Muscle of leg (tissue), 11 donors: Measurements from ENCODE around the gene PRIMA1. TPM values are rescaled to one million over a fixed set of nuclear protein-coding genes. Genes with fewer than 3 reads are reported as not detected.

Source experiments
- DNase-seq: peaks from one replicate; pipeline ENCODE4 v3.0.0; 2013
- H3K27ac ChIP-seq: one replicate; pipeline ENCODE4 v1.5.1; 2013; ENCODE audit warnings: mild to moderate bottlenecking, low read length, control low read depth
- H3K27me3 ChIP-seq: one replicate; pipeline ENCODE4 v1.6.1; 2013; ENCODE audit warnings: low read length; ENCODE audit not compliant: control insufficient read depth, insufficient read depth
- H3K36me3 ChIP-seq: one replicate; pipeline ENCODE4 v1.6.1; 2013; ENCODE audit warnings: low read length; ENCODE audit not compliant: control insufficient read depth, insufficient read depth
- H3K4me1 ChIP-seq: one replicate; pipeline ENCODE4 v1.6.1; 2013; ENCODE audit warnings: low read length; ENCODE audit not compliant: control insufficient read depth, insufficient read depth
- H3K4me3 ChIP-seq: one replicate; pipeline ENCODE4 v1.5.1; 2013; ENCODE audit warnings: low read length, control low read depth
- H3K9me3 ChIP-seq: replicated peaks from 2 replicates; pipeline ENCODE4 v1.6.1; 2013; ENCODE audit warnings: low read depth, low read length; ENCODE audit not compliant: control insufficient read depth
- WGBS: methylation state at CpG from one replicate; pipeline ENCODE4 v1.1.5; 2013; ENCODE audit warnings: missing lambda C conversion rate; ENCODE audit not compliant: insufficient coverage; 5-methylcytosine and 5-hydroxymethylcytosine counted together
- polyA plus RNA-seq, 8 donors: library from polyadenylated mRNA; unstranded; fragments of 120-200 nt; gene quantifications; one replicate each; pipeline versions ENCODE4 v1.2.1 to v1.2.3, GENCODE V29; 2013; ENCODE audit warnings: inconsistent platforms in 1 of 8, low replicate concordance in 1 of 8; ENCODE audit not compliant: insufficient read length in 8 of 8, insufficient read depth in 1 of 8
- total RNA-seq: library from RNA; stranded (reverse); fragments of 120-200 nt; gene quantifications from one replicate; pipeline ENCODE4 v1.2.4, GENCODE V29; 2013

PRIMA1 gene
- total and polyA plus RNA-seq, 9 donors = 0.75 to 4.6 (median 3.2) TPM

- DNase-seq = peak; percentile 20
- Histone ChIP-seq H3K4me1 (peaks cover 18% of the 10 kb centered on the region), H3K4me3 (no peak overlapping the region), H3K27me3 (peaks cover 33% of the 10 kb centered on the region), H3K27ac (no peak overlapping the region), H3K36me3 (no peaks in the 10 kb centered on the region), H3K9me3 (no peaks in the 10 kb centered on the region)
- 19% methylated on average over 3 of the region's 4 CpGs for WGBS
Observed at GRCh38 chr14:93785423-93785822, 2.9 kb downstream of the PRIMA1 start.

GRCh38 chr14:93784878-93785277 is 3.4 kb downstream of the PRIMA1 start:
- Histone ChIP-seq H3K27ac (no peak overlapping the region), H3K9me3 (no peaks in the 10 kb centered on the region), H3K36me3 (no peaks in the 10 kb centered on the region), H3K4me3 (no peak overlapping the region), H3K27me3 (peaks cover 29% of the 10 kb centered on the region), H3K4me1 (peaks cover 18% of the 10 kb centered on the region)
- WGBS = no CpG with 5 or more reads among the region's 3 CpGs
- no peak for DNase-seq

DNA sequence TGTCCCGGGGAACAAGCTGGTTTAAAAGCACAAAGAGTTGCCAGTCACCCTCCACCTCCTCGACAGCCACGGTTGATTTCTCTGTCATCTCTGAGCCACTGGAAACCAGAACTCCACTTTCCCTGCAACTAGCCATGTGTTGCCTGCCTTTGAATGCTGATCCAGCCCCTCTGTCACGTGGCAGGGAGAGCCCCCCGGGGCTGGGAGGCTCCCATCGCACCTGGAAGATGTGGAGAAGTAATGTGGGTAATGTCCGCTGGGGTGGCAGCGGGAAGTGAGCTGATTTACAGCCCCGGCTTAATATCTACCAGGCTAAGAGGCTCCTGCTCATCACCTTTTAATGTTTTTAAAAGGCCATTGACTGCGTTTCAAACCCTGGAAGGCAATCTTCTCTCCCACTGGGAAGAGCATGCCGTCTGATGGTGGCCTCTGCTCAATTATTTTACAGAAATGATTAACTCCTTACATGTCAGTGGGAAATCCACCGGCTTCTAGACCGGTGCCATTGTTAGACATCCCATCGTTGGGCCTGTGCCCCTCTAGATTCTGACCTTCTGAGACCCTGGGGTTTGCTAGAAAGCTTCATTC is 7.4 kb downstream of the PRIMA1 start:
- no peaks in the 10 kb centered on the region for H3K9me3 ChIP-seq
- H3K27me3 ChIP-seq = peaks cover 2% of the 10 kb centered on the region
- DNase-seq = no peak
- H3K27ac ChIP-seq = no peak overlapping the region
- H3K36me3 ChIP-seq = no peaks in the 10 kb centered on the region
- 7% methylated on average over 5 of the region's 14 CpGs for WGBS
- H3K4me3 ChIP-seq = no peak overlapping the region
- peaks cover 3% of the 10 kb centered on the region for H3K4me1 ChIP-seq

- DNase-seq = no peak
- no peaks in the 10 kb centered on the region for H3K27me3 ChIP-seq
- WGBS = 72% methylated on average over 10 of the region's 20 CpGs
- peaks cover 8% of the 10 kb centered on the region for H3K4me1 ChIP-seq
- no peaks in the 10 kb centered on the region for H3K36me3 ChIP-seq
- H3K9me3 ChIP-seq = no peaks in the 10 kb centered on the region
- no peak overlapping the region for H3K4me3 ChIP-seq
- H3K27ac ChIP-seq = no peak overlapping the region
Observed at GRCh38 chr14:93778856-93779629, 9.2 kb downstream of the PRIMA1 start.

DNA sequence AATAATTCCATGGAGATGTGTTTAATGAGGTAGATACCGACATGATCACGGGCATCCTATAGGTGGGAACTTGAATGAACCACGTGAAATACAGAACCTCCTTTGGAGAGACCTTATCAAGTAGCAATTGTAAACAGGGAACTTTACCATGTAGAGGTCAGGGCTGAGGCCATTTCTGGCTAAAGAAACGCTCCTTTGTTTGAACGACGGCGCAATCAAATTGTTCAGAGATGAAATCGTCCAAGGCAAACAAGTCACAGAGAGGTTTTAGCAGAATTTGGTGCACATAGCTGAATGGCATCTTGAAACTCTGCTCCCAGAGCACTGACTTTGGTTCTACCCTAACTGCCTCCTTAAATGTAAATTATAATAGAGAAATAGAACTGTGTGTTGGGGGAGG is 9.8 kb downstream of the PRIMA1 start:
- Histone ChIP-seq H3K27me3 (no peaks in the 10 kb centered on the region), H3K4me3 (no peak overlapping the region), H3K9me3 (no peaks in the 10 kb centered on the region), H3K4me1 (peaks cover 8% of the 10 kb centered on the region), H3K27ac (no peak overlapping the region), H3K36me3 (no peaks in the 10 kb centered on the region)
- 72% methylated on average over 7 of the region's 8 CpGs for WGBS
- DNase-seq = no peak

GRCh38 chr14:93775744-93776143 is 12.5 kb downstream of the PRIMA1 start:
- H3K27me3 ChIP-seq = no peaks in the 10 kb centered on the region
- 79% methylated on average over 2 of the region's 3 CpGs for WGBS
- H3K27ac ChIP-seq = no peak overlapping the region
- no peak for DNase-seq
- peaks cover 5% of the 10 kb centered on the region for H3K4me1 ChIP-seq
- no peaks in the 10 kb centered on the region for H3K9me3 ChIP-seq
- H3K4me3 ChIP-seq = no peak overlapping the region
- no peaks in the 10 kb centered on the region for H3K36me3 ChIP-seq

- peaks cover 5% of the 10 kb centered on the region for H3K4me1 ChIP-seq
- no peak for DNase-seq
- 78% methylated on average over 1 of the region's 2 CpGs for WGBS
- no peaks in the 10 kb centered on the region for H3K36me3 ChIP-seq
- H3K9me3 ChIP-seq = no peaks in the 10 kb centered on the region
- no peaks in the 10 kb centered on the region for H3K27me3 ChIP-seq
- H3K27ac ChIP-seq = no peak overlapping the region
- no peak overlapping the region for H3K4me3 ChIP-seq
Observed at GRCh38 chr14:93775158-93775557, 13.1 kb downstream of the PRIMA1 start.

DNA sequence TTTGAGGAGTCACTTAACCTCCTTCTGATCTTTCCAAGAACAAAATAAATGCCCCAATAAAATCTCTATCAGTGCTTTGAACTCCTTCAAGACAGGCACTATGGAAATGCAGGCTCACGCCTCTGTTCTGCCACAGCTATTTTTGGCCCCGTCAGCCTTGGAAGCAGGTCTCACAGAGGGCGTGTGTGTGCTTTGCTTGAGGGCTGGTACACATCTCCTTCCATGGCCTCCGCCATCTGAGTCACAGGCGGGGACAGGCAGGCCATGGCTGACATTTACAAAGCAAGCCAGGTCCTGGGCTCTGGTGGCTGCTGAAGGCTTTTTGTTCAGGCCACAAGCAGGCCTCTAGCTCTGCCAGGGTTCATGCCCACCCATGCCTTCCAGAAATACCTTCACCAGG is 16.0 kb downstream of the PRIMA1 start:
- Histone ChIP-seq H3K27me3 (no peaks in the 10 kb centered on the region), H3K4me3 (no peak overlapping the region), H3K9me3 (no peaks in the 10 kb centered on the region), H3K36me3 (no peaks in the 10 kb centered on the region), H3K27ac (no peak overlapping the region), H3K4me1 (peaks cover 5% of the 10 kb centered on the region)
- 68% methylated on average over 5 of the region's 5 CpGs for WGBS
- no peak for DNase-seq

DNA sequence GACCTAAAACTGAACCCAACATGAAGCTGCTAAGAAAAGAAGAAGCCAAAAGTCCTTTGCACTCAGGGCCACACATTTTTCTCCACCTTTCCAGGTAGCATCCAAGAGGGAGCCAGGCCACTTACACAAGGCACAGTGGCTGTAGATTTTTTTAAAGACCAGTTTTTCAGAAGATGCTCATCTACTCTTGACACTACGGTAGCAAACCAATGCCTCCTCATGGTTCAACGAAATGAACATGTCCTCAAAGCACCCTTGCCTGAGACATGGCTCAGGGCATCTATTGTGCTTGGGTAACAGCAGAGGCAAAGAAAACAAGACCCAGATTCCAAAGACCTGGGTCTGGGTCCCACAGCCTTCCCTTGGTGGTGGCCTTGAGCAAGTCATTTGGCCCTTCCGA is 22.3 kb downstream of the PRIMA1 start:
- Histone ChIP-seq H3K27ac (no peak overlapping the region), H3K4me1 (peaks cover 11% of the 10 kb centered on the region), H3K36me3 (no peaks in the 10 kb centered on the region), H3K9me3 (no peaks in the 10 kb centered on the region), H3K4me3 (no peak overlapping the region), H3K27me3 (peaks cover 4% of the 10 kb centered on the region)
- WGBS = 0% methylated on average over 1 of the region's 3 CpGs
- no peak for DNase-seq

DNA sequence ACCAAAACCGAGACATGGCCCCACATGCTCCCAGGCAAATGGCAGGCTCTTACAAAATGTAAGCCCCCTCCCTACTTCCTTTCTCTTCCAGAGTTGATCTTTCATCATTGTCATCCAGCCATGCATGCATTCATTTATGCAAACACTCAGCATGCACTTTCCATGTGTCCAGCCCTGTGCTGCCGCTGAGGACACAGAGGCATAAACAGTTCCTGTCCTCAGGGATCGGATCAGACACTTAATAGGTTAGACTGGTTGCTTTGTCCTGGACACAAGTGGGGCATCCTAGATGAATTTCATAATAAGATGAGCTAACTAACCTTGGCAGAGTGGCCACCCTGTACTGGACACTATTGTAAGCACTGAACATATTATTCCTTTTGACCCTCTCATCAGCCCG is 23.1 kb downstream of the PRIMA1 start:
- H3K27ac ChIP-seq = no peak overlapping the region
- DNase-seq = no peak
- no peaks in the 10 kb centered on the region for H3K36me3 ChIP-seq
- peaks cover 18% of the 10 kb centered on the region for H3K4me1 ChIP-seq
- 56% methylated on average over 4 of the region's 4 CpGs for WGBS
- no peaks in the 10 kb centered on the region for H3K9me3 ChIP-seq
- peaks cover 4% of the 10 kb centered on the region for H3K27me3 ChIP-seq
- H3K4me3 ChIP-seq = no peak overlapping the region
